GM12878 (cell line): ENCODE measurements around the gene GSTCD. TPM values are rescaled to one million over a fixed set of nuclear protein-coding genes. Genes with fewer than 3 reads are reported as not detected.
A peak's percentile ranks its signal among the peaks of the same experiment; 100 is the strongest.

Experiments
- BACH1 ChIP-seq: fragments of 450-650 bp; IDR thresholded peaks from 2 replicates; pipeline ENCODE4 v1.6.1; 2017; ENCODE audit warnings: mild to moderate bottlenecking, borderline replicate concordance
- CREB1 ChIP-seq: IDR thresholded peaks from 2 replicates; pipeline ENCODE4 v1.6.1; 2012; ENCODE audit warnings: low read depth, mild to moderate bottlenecking, inconsistent platforms
- CREM ChIP-seq: IDR thresholded peaks from 2 replicates; pipeline ENCODE4 v1.6.1; 2014; ENCODE audit warnings: antibody characterized with exemption, low read depth
- EP300 ChIP-seq, 2 experiments: fragments of 150-350 bp in 1 of 2; IDR thresholded peaks; 2 replicates each; pipeline ENCODE4 v1.6.1; 2011 to 2012; ENCODE audit warnings: low read depth in 2 of 2, low read length in 2 of 2, borderline replicate concordance in 1 of 2, improper control_type of control experiment in 1 of 2, inconsistent platforms in 1 of 2; ENCODE audit not compliant: control insufficient read depth in 1 of 2
- FOS ChIP-seq: IDR thresholded peaks from 3 replicates; pipeline ENCODE4 v1.6.1; 2011; ENCODE audit warnings: borderline replicate concordance; ENCODE audit not compliant: insufficient read length; ENCODE audit errors: extremely low read depth
- IKZF2 ChIP-seq, 2 experiments: fragments of 450-650 bp; IDR thresholded peaks; 2 replicates each; pipeline ENCODE4 v1.6.1; 2017; ENCODE audit warnings: mild to moderate bottlenecking in 2 of 2, moderate library complexity in 2 of 2
- IRF4 ChIP-seq: IDR thresholded peaks from 2 replicates; pipeline ENCODE4 v1.6.1; 2011; ENCODE audit warnings: low read depth, low read length
- LARP7 ChIP-seq: fragments of 450-650 bp; IDR thresholded peaks from 2 replicates; pipeline ENCODE4 v1.6.1; 2017; ENCODE audit warnings: mild to moderate bottlenecking
- MEF2A ChIP-seq: IDR thresholded peaks from 2 replicates; pipeline ENCODE4 v1.6.1; 2011; ENCODE audit warnings: low read depth, mild to moderate bottlenecking, low read length, moderate library complexity; ENCODE audit not compliant: insufficient read depth
- RB1 ChIP-seq: fragments of 450-650 bp; formaldehyde crosslinking; IDR thresholded peaks from 2 replicates; pipeline ENCODE4 v1.6.1; 2017; ENCODE audit warnings: mild to moderate bottlenecking, borderline replicate concordance
- SMC3 ChIP-seq: IDR thresholded peaks from 2 replicates; pipeline ENCODE4 v1.6.1; 2011; ENCODE audit warnings: low read length, improper control_type of control experiment, borderline replicate concordance
- TCF12 ChIP-seq: IDR thresholded peaks from 2 replicates; pipeline ENCODE4 v1.6.1; 2011; ENCODE audit warnings: low read depth, mild to moderate bottlenecking, low read length
- ZBED1 ChIP-seq: IDR thresholded peaks from 2 replicates; pipeline ENCODE4 v1.6.1; 2016; ENCODE audit warnings: borderline replicate concordance
- ZNF207 ChIP-seq: fragments of 450-650 bp; IDR thresholded peaks from 2 replicates; pipeline ENCODE4 v1.6.1; 2014; ENCODE audit warnings: antibody characterized with exemption, mild to moderate bottlenecking, borderline replicate concordance
- ZNF687 ChIP-seq: fragments of 450-650 bp; IDR thresholded peaks from 2 replicates; pipeline ENCODE4 v1.6.1; 2017; ENCODE audit warnings: mild to moderate bottlenecking, moderate library complexity
- ZSCAN29 ChIP-seq: fragments of 450-650 bp; IDR thresholded peaks from 2 replicates; pipeline ENCODE4 v1.6.1; 2017; ENCODE audit warnings: mild to moderate bottlenecking, moderate library complexity
- polyA plus RNA-seq, 11 experiments: library from polyadenylated mRNA; depleted of rRNA in 4 of 11; unstranded in 6 of 11; stranded (reverse) in 5 of 11; fragments of >200 nt; fragmentation: Nextera tagmentation in 4 of 11; fragmentation: Illumina TruSeq in 1 of 11; extraction: Ambion mirVana in 4 of 11; extraction: Trizol in 1 of 11; gene quantifications; 1 replicate in 1 of 11; 2 replicates in 10 of 11; pipeline versions ENCODE4 v1.2.1 to v1.2.3, GENCODE V29; 2011 to 2016; ENCODE audit warnings: inconsistent platforms in 2 of 11, missing spikeins in 2 of 11, low read depth in 1 of 11
- total RNA-seq, 4 experiments: library from RNA; depleted of rRNA in 3 of 4; stranded (reverse); fragments of >200 nt in 3 of 4; fragmentation: Illumina TruSeq in 1 of 4; extraction: Trizol in 1 of 4; gene quantifications; 2 replicates each; pipeline versions ENCODE4 v1.2.1 to v1.2.3, GENCODE V29; 2013 to 2021

Gene GSTCD
- total and polyA plus RNA-seq, 10 of the 15 experiments (the other 5 are each of a cell fraction or from before 2014, with no cell fraction given), result 4.3 to 28.4 (median 14.1) TPM

- peak; percentile 96 for TF ChIP-seq ZNF207
- peak; percentile 46; the same call in 1 of the 2 replicates for TF ChIP-seq BACH1
- peak; percentile 88 for TF ChIP-seq LARP7
- TF ChIP-seq RB1, result peak; percentile 98; the same call in 1 of the 2 replicates
- peak; percentile 84 for TF ChIP-seq MEF2A
- peak; percentile 99 for TF ChIP-seq CREM
- TF ChIP-seq FOS, result no peak
- TF ChIP-seq SMC3, result no peak
- TF ChIP-seq ZSCAN29, result peak; percentile 89
- peak; percentile 94 to 96 for TF ChIP-seq IKZF2 (IDR thresholded peaks at IDR 0.05)
- peak; percentile 89 for TF ChIP-seq IRF4
- peak in 1 of 2 experiments; percentile 46; a peak in 1 of 4 replicates for TF ChIP-seq EP300 (IDR thresholded peaks at IDR 0.05; ENCODE audit: borderline replicate concordance in 1 of 2, control insufficient read depth in 1 of 2, low read depth in 2 of 2, low read length in 2 of 2)
- peak; percentile 83; the same call in 1 of the 2 replicates for TF ChIP-seq ZNF687
- TF ChIP-seq ZBED1, result peak; percentile 89; the same call in 1 of the 2 replicates
- TF ChIP-seq TCF12, result peak; percentile 82
- TF ChIP-seq CREB1, result peak; percentile 97
Measured at GRCh38 chr4:105708181-105709080, at the start of gene GSTCD, which contains the start of gene INTS12 (continued).
